Neural cell (in vitro differentiated cells): Measurements from ENCODE around the gene DBR1.

Source experiments
- CTCF ChIP-seq: fragments of 450-650 bp; IDR thresholded peaks from 2 replicates; pipeline ENCODE4 v1.5.1; 2014; ENCODE audit warnings: antibody characterized with exemption, mild to moderate bottlenecking, moderate library complexity; ENCODE audit not compliant: poor library complexity, severe bottlenecking
- EZH2 ChIP-seq: fragments of 200-600, 300-800 bp; shearing (Covaris generic), sonication (generic); IDR thresholded peaks from 2 replicates; pipeline ENCODE4 v1.6.1; 2014; ENCODE audit warnings: antibody characterized with exemption, low read length, borderline replicate concordance, mild to moderate bottlenecking; ENCODE audit not compliant: insufficient read depth, poor library complexity, severe bottlenecking
- MXI1 ChIP-seq: fragments of 450-650 bp; conservative IDR thresholded peaks from 2 replicates; pipeline ENCODE4 v1.6.1; 2014; ENCODE audit warnings: antibody characterized with exemption, mild to moderate bottlenecking; ENCODE audit not compliant: poor library complexity, severe bottlenecking
- TF ChIP-seq, protein P1 (sequence below): IDR thresholded peaks from 2 replicates; pipeline ENCODE4 v1.6.1; 2012; ENCODE audit warnings: borderline replicate concordance

DNA sequence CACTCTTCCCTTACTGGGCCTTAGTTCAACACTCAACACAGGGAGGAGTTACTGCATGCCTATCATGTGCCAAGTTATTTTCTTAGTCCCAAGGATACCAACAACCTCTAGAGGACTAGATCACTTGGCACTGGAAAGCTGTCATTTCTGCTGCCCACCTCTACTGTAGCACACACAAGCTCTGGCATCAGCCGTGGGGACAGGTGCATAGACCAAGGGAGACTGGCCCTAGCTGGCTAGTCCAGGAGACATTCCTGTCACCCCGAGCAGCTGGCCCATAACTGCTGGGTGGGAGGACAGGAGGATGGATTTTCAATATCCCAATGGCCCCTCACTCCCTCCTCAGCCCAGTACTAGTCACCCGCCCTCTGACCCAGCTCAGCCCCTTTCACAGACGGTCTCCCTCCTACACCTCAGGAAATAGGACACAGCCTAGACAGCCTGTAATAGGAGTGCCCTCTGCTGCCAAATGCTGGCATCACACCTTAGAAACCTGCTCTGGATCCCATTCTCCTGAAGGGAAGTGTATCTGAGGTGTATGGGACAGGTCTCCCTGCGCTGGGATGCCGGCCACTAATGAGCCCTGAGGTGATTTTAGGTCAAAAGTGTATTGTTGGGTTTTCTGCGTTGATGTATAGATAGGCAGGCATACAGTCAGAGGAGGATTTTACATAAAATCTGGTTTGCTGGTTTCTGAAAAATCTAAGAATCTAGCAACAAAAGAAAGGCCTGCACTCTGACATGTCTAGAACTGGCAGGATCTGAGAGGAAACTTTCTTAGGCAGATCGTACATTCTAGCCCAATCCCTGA is 55.9 kb downstream of the DBR1 start:
- TF ChIP-seq EZH2 = no peak
- TF ChIP-seq, protein P1, sequence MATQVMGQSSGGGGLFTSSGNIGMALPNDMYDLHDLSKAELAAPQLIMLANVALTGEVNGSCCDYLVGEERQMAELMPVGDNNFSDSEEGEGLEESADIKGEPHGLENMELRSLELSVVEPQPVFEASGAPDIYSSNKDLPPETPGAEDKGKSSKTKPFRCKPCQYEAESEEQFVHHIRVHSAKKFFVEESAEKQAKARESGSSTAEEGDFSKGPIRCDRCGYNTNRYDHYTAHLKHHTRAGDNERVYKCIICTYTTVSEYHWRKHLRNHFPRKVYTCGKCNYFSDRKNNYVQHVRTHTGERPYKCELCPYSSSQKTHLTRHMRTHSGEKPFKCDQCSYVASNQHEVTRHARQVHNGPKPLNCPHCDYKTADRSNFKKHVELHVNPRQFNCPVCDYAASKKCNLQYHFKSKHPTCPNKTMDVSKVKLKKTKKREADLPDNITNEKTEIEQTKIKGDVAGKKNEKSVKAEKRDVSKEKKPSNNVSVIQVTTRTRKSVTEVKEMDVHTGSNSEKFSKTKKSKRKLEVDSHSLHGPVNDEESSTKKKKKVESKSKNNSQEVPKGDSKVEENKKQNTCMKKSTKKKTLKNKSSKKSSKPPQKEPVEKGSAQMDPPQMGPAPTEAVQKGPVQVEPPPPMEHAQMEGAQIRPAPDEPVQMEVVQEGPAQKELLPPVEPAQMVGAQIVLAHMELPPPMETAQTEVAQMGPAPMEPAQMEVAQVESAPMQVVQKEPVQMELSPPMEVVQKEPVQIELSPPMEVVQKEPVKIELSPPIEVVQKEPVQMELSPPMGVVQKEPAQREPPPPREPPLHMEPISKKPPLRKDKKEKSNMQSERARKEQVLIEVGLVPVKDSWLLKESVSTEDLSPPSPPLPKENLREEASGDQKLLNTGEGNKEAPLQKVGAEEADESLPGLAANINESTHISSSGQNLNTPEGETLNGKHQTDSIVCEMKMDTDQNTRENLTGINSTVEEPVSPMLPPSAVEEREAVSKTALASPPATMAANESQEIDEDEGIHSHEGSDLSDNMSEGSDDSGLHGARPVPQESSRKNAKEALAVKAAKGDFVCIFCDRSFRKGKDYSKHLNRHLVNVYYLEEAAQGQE = no peak
- TF ChIP-seq CTCF = peak; percentile 84
- no peak for TF ChIP-seq MXI1
